Cardiac muscle cell (in vitro differentiated cells and primary cell): ENCODE measurements around the gene TBCEL. TPM values are rescaled to one million over a fixed set of nuclear protein-coding genes. Genes with fewer than 3 reads are reported as not detected.

ENCODE experiments used
- DNase-seq, 2 donors: peaks; one replicate each; pipeline versions ENCODE4 v3.0.0 to v3.0.0-alpha.2; 2010 to 2017; ENCODE audit warnings: low read depth in 1 of 2, low spot score in 1 of 2
- H3K27ac ChIP-seq: fragments of 200-600 bp; sonication (generic); 2 replicates; pipeline ENCODE4 v1.5.1; 2016
- H3K27me3 ChIP-seq: fragments of 200-600 bp; sonication (generic); 2 replicates; pipeline ENCODE4 v1.6.0; 2016; ENCODE audit warnings: control low read depth
- H3K36me3 ChIP-seq: fragments of 200-600 bp; sonication (generic); 2 replicates; pipeline ENCODE4 v1.5.1; 2016; ENCODE audit warnings: control low read depth
- H3K4me1 ChIP-seq: fragments of 200-600 bp; sonication (generic); 2 replicates; pipeline ENCODE4 v1.8.1; 2017; ENCODE audit warnings: low read depth, mild to moderate bottlenecking, mixed run types
- H3K4me3 ChIP-seq: fragments of 200-600 bp; sonication (generic); 2 replicates; pipeline ENCODE4 v1.5.1; 2016; ENCODE audit warnings: mild to moderate bottlenecking
- H3K9me3 ChIP-seq: fragments of 200-600 bp; sonication (generic); 2 replicates; pipeline ENCODE4 v1.5.1; 2017; ENCODE audit warnings: low read depth, mild to moderate bottlenecking, control low read depth
- CTCF ChIP-seq: IDR thresholded peaks from 2 replicates; pipeline ENCODE4 v1.5.1; 2012; ENCODE audit warnings: low read depth, mild to moderate bottlenecking, low read length
- polyA plus RNA-seq: library from polyadenylated mRNA; unstranded; fragments of >200 nt; fragmentation: Nextera tagmentation; extraction: Ambion mirVana; gene quantifications from 2 replicates; pipeline ENCODE4 v1.2.1, GENCODE V29; 2016
- total RNA-seq: library from RNA; depleted of rRNA; stranded (reverse); fragments of >200 nt; gene quantifications from 2 replicates; pipeline ENCODE4 v1.2.3, GENCODE V29; 2016

Gene TBCEL
- total and polyA plus RNA-seq, 2 experiments from 2014 or later, result 21.8 to 26.3 TPM

GRCh38 chr11:121099885-121100284, 76.0 kb downstream of the TBCEL start:
- Histone ChIP-seq H3K4me3 (no peak overlapping the region), H3K27me3 (no peaks in the 10 kb centered on the region), H3K36me3 (no peaks in the 10 kb centered on the region), H3K4me1 (peaks cover 7% of the 10 kb centered on the region), H3K9me3 (no peaks in the 10 kb centered on the region), H3K27ac (no peak overlapping the region)
- TF ChIP-seq CTCF, result no peak
- no peak for DNase-seq

GRCh38 chr11:121100943-121101342, 77.0 kb downstream of the TBCEL start, which contains the start of gene TECTA:
Gene TECTA, plus strand, starts transcription at chr11:121101243. Its CDS starts 1,423 bp downstream, at chr11:121102666.
- H3K27ac ChIP-seq, result no peak within 1 kb of the TSS
- DNase-seq, result no peak
- no peaks in the 10 kb centered on the region for H3K27me3 ChIP-seq
- no peak within 1 kb of the TSS for H3K4me3 ChIP-seq
- no peaks in the 10 kb centered on the region for H3K9me3 ChIP-seq
- H3K4me1 ChIP-seq, result peaks cover 7% of the 10 kb centered on the region
- no peaks in the 10 kb centered on the region for H3K36me3 ChIP-seq
- no peak for TF ChIP-seq CTCF

- TF ChIP-seq CTCF, result peak; percentile 10
- no peak overlapping the region for H3K27ac ChIP-seq
- H3K4me3 ChIP-seq, result no peak overlapping the region
- no peaks in the 10 kb centered on the region for H3K9me3 ChIP-seq
- DNase-seq, result no peak
- H3K36me3 ChIP-seq, result no peaks in the 10 kb centered on the region
- H3K4me1 ChIP-seq, result peaks cover 7% of the 10 kb centered on the region
- H3K27me3 ChIP-seq, result no peaks in the 10 kb centered on the region
These were observed 80.4 kb downstream of the TBCEL start for GRCh38 chr11:121104312-121104762.

GRCh38 chr11:121105063-121105480, 81.2 kb downstream of the TBCEL start:
- Histone ChIP-seq H3K36me3 (no peaks in the 10 kb centered on the region), H3K9me3 (no peaks in the 10 kb centered on the region), H3K27ac (no peak overlapping the region), H3K27me3 (no peaks in the 10 kb centered on the region), H3K4me3 (no peak overlapping the region), H3K4me1 (peaks cover 7% of the 10 kb centered on the region)
- no peak for TF ChIP-seq CTCF
- DNase-seq, result peak in 1 of 2 donors; percentile 75

GRCh38 chr11:121105481-121106195, 81.7 kb downstream of the TBCEL start:
- H3K27me3 ChIP-seq, result no peaks in the 10 kb centered on the region
- no peak overlapping the region for H3K27ac ChIP-seq
- no peaks in the 10 kb centered on the region for H3K36me3 ChIP-seq
- no peak for TF ChIP-seq CTCF
- no peaks in the 10 kb centered on the region for H3K9me3 ChIP-seq
- peaks cover 2% of the 10 kb centered on the region for H3K4me1 ChIP-seq
- H3K4me3 ChIP-seq, result no peak overlapping the region
- DNase-seq, result no peak
